ENCODE results near the gene IRAG1.
A peak's percentile ranks its signal among the peaks of the same experiment; 100 is the strongest.

IRAG1 gene, protein sequence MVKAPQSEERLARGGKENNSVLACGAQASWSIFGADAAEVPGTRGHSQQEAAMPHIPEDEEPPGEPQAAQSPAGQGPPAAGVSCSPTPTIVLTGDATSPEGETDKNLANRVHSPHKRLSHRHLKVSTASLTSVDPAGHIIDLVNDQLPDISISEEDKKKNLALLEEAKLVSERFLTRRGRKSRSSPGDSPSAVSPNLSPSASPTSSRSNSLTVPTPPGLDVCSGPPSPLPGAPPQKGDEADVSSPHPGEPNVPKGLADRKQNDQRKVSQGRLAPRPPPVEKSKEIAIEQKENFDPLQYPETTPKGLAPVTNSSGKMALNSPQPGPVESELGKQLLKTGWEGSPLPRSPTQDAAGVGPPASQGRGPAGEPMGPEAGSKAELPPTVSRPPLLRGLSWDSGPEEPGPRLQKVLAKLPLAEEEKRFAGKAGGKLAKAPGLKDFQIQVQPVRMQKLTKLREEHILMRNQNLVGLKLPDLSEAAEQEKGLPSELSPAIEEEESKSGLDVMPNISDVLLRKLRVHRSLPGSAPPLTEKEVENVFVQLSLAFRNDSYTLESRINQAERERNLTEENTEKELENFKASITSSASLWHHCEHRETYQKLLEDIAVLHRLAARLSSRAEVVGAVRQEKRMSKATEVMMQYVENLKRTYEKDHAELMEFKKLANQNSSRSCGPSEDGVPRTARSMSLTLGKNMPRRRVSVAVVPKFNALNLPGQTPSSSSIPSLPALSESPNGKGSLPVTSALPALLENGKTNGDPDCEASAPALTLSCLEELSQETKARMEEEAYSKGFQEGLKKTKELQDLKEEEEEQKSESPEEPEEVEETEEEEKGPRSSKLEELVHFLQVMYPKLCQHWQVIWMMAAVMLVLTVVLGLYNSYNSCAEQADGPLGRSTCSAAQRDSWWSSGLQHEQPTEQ

DNA sequence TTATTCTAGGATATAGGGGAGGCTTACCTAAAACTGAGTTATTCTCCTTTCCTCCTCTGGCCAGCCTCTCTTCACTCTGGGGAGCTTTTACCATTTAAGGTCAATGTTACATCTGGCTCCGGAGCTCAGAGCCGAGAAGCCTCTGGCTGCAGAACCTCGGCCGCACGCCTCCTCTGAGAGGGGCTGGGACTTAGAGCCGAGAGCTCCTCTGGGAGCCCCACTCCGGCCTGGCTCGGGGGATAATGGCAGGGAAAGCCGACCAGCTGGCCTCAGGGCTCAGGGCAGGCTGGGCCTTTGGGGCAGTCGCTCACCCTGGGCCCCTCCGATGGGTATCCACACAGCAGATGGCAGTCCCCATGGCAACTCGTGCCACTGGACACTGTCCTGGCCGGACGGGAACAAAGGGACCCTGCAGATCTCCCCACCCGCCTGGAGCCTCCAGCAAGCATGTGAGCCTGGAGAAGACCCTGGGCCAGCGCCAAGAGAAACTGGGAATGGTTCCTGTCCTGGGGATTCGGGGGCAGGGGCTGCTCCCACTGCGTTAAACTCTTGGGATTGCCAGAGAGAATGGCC, at the start of gene IRAG1:
Gene IRAG1 (minus strand): TSS at position 247 of the 573 bp plus-strand sequence. CDS start 153 bp downstream, at position 94.
- DNase-seq: no peak

DNA sequence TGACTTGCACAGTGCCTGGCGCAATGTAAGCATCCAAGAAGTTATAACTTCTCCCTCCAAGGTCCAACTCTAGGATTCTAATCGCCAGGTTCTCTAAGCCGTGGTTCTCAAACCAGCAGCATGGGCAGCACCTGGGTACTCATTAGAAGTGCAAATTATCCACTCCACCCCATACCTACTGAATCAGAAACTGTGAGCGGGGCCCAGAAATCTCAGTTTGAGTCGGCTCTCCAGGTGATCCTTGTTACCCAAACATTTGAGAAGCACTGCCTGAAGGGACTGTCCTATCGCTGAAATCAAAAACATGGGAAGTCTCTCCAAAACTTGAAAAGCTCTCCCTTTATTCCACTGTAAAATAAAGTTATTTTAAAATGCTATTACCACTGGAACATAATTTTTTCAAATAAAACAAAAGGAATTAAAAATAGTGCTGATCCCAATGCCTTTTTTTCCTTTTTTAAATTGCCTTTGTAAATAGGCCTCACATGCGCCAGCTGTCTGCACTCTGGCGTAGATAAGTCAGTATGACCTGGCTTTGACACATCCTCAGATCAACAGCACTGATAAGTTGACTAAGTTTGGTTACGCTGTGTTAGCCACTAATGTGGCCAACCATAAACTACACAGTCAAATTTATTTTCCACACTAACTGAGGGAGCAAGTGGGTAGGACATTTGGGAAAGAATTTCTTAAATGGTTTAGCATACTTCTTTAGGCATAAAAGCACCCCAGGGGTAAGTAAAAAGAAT, 49.1 kb upstream of the IRAG1 start:
- peak in 1 of 2 donors; percentile 51 for DNase-seq

GRCh38 chr11:10735481-10736475, 42.2 kb upstream of the IRAG1 start:
- DNase-seq: peak; percentile 88

DNA sequence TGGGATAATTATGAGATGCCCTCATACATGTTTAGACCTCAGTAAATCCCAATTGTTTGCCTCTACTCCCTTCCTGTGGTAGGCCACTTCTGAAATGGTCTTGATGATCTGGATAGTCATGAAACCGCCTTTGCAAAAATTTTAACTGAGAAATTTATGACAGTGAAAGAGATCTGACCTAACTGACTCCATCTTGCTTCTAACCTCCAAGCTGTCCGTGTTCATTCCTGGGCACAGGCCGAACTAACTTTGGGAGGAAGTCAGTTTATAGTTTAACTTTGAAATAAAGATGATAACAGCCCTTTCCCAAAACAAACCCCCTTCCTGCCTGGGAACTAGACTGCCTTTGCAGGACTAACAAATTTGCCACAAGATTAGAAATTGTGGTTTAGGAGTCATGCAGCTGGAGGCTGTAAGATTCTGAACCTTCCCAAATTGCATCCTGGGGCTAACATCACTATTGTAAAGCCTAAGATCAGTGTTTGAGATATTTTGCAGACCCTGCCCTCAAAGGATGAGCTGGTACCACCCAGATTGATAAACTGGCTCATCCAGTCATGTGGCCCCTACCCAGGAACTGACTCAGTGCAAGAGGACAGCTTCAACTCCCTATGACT, 37.6 kb upstream of the IRAG1 start:
- DNase-seq: no peak

DNA sequence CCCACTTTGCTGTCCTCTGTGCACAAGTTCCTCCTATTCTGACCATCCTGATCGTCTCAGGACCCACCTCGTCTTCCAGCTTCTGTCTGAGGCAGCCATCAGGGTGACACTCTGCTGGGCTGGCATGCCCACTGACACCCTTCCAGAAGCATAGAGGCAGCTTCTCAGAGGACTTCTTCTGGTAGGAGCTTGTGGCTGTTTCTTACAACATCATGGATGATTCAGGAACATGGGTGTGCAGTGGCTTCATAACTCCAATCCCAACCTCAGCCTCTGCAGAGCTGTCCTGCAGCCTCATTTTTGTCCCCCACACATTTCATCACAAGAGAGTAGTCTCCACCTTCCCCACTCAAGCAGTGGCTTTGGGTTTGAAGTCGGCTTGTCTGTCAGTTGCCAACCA, 36.6 kb upstream of the IRAG1 start:
- no peak for DNase-seq

GRCh38 chr11:10728789-10729472, 35.4 kb upstream of the IRAG1 start:
- no peak for DNase-seq

DNA sequence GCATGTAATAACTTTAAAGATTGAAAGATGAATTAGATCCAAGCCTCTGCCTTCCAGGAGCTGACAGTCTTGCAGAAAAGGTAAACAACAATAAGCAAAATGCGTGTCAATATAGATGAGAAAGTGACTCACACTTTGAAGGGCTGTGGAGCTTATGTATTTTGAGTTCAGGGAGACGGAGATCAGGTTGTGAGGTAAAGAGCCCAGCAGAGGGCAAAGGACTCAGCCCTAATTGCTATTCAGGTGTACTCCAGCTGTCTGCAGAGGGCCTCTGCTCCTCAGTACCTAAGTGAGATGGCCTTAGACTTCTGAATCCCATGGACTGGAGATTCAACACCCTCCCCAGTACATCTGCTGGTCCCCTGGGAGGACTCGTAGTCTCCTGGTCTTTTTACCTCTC, 34.6 kb upstream of the IRAG1 start:
- no peak for DNase-seq

DNA sequence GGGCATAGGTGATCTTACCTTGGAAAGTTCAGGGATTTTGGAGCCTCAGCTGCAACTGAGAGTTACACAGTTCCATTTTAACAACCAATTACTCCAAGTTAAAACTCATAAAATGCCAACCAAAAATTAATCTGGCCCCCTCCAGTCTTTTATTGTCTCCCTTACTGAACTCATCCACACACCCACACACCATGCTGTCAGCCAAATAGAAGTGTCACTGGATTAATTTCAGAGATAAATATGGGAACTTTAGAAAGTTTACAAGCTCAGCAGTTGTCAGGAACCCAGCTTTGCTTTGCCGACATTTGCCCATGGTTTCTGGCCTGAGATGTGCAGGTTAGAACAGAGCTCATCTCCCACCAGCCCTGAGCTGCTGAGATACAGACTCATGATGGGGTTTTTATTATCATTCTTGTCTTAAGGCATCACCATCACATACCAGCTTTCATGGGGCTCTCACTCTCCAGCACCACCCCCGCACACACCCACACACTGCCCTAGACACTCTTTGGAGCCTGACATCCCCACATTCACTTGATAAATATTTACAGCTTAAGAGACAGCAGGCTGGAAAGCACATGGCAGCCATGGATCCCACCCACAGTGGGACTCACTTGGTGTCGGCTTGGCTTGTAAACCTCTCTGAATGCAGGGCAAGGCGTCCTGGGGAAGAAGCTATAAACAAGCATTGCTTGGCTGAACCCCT, 33.7 kb upstream of the IRAG1 start:
- DNase-seq: no peak

GRCh38 chr11:10725907-10726253, 32.3 kb upstream of the IRAG1 start:
- DNase-seq: no peak

DNA sequence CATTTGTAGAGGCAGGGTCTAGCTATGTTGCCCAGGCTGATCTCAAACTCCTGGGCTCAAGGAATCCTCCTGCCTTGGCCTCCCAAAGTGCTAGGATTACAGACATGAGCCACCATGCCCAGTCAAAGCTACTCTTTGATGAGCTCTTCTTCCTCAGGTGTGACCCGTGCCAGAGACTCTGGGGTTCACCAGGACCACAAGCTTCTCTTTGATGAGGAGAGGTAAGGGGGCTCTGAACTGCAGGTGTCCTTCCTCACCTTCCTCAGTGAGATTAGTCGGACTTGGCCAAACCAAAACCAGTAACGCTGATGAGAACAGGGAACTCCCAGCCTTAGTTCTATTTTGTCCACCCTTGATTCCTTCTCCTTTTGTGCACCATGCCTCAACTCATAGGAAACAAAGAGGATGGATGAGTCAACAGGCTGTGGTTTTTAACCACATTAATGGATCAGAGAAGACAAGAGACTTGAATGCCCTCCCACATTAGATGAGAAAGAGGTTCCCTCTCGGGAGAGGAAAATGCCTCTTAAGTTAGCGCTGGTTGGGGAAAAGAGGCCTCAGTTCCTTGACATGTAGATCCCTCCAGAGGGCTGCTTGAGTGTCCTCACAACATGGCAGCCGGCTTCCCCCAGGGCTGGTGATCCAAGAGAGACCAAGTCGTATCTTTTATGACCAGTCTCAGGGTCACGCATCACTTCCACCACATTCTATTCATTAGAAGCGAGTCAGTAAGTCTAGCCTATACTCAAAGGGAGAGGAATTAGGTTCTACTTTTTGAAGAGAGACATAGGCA, 31.8 kb upstream of the IRAG1 start:
- DNase-seq: peak; percentile 21

GRCh38 chr11:10722307-10722706, 28.8 kb upstream of the IRAG1 start:
- DNase-seq: no peak

- DNase-seq: no peak
Observed at GRCh38 chr11:10720881-10721376, 27.4 kb upstream of the IRAG1 start.

GRCh38 chr11:10719616-10720015, 26.1 kb upstream of the IRAG1 start:
- DNase-seq: no peak

DNA sequence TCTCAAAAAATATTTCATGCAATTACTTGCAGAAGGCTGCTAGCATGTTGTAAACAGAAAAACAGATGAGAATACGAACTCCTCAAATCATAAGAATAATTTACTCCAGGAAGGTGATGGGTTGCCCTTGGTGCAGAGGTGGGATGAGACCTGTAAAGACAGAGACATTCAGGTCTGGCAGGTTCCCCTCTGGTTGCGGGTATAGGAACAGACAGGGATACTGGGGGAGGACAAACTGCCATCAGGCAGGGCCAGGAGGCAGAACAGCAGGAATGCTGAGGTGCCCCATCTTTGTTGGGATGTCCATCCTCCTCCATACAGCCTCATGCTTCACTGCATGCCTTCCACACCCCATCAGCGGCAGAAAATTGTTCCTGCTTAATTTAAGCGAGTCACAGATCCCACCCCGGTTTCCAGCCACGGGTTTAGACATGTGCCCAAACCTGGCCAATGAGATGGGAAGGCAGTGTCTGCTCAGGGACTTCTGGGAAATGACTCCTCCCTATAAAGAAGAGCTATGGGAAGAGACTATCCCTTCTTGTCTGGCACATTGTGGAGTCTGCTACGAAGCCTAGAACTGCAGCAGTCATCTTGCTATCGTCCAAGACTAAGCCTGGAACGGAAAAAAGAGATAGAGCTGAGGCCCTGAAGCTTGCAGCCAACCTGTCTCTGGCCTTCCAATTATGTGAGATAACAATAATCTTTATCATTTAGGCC, 23.1 kb upstream of the IRAG1 start:
- DNase-seq: no peak

GRCh38 chr11:10716122-10716521, 22.6 kb upstream of the IRAG1 start:
- no peak for DNase-seq

DNA sequence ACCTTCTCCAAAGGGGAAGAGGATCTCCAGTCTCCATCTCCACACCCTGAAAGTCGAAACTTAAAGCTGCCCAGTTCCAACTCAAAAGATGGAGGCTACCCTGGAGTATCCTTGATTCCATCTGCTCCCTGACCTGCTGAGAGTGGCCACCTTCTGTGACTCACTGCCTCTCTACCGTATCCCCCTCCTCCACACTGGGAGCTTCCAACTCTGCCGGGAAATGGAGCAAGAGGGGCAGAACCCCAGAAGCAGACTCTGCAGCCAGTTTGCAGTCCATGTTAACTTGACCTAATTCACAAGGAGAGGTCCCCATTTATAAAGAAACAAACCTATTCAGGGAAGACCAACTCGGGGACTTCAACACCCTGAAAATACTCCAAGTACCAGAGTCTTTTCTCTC, 22.0 kb upstream of the IRAG1 start:
- no peak for DNase-seq

DNA sequence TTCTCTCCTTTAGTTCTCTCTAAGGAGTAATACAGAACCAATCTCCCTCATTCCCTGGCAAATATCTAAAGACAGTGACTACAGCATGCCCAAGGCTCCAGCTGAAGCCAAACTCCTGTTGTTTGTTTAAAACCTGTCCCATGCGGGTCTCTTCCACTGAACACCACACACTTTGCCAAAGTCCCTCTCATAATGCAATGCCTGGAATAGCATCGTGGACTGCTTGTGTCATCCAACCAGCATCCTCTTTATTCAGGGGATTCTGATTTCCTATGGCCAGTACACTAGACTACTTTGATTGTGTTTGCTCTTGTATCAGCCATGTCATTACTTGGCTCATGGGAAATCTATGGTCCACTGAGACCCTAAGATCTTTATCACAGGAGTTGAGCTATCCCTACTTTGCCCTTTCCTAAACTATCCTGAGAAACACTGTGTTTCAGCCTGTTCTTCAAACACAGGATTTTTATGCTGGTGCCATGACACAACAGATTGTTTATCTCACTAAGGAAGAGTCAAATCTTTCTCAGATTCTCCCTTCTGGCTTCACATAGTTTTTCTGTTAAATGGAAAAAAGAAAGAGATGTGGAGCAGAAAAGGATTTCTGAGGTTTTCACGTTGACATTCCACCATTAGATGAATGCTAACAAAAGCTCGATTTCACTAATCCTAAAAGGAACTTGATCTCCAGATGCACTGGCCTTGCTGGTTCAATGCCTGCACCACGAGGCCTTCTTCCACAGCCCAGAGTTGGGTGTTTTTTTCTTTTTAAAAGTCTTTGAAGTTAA, 15.9 kb upstream of the IRAG1 start:
- DNase-seq: no peak
